DOHH2 (cell line): ENCODE data around the gene KIR3DL2.
"Not testable (repeated sequence)": the region's sequence is repeated elsewhere in the genome, so short reads cannot be mapped to it uniquely, and the experiment has no call there.

ENCODE experiments used
- EZH2phosphoT487 ChIP-seq: fragments of 200-600 bp; sonication (generic); IDR thresholded peaks from 2 replicates; pipeline ENCODE4 v1.6.1; 2017; ENCODE audit warnings: borderline replicate concordance, mild to moderate bottlenecking, antibody characterized with exemption, low read length, moderate library complexity, mixed read lengths
- TF ChIP-seq, protein P1 (sequence below): fragments of 200-600 bp; sonication (generic); IDR thresholded peaks from one replicate; pipeline ENCODE4 v1.5.1; 2014; ENCODE audit warnings: antibody characterized with exemption, mild to moderate bottlenecking, low read depth, low read length; ENCODE audit not compliant: poor library complexity, severe bottlenecking

DNA sequence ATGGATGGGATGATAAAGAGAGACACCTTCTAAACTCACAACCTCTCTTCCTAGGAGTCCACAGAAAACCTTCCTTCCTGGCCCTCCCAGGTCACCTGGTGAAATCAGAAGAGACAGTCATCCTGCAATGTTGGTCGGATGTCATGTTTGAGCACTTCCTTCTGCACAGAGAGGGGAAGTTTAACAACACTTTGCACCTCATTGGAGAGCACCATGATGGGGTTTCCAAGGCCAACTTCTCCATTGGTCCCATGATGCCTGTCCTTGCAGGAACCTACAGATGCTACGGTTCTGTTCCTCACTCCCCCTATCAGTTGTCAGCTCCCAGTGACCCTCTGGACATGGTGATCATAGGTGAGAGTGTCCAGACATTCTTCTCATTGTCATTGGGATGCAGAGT lies 12.7 kb upstream of the KIR3DL2 start:
- TF ChIP-seq, protein P1, sequence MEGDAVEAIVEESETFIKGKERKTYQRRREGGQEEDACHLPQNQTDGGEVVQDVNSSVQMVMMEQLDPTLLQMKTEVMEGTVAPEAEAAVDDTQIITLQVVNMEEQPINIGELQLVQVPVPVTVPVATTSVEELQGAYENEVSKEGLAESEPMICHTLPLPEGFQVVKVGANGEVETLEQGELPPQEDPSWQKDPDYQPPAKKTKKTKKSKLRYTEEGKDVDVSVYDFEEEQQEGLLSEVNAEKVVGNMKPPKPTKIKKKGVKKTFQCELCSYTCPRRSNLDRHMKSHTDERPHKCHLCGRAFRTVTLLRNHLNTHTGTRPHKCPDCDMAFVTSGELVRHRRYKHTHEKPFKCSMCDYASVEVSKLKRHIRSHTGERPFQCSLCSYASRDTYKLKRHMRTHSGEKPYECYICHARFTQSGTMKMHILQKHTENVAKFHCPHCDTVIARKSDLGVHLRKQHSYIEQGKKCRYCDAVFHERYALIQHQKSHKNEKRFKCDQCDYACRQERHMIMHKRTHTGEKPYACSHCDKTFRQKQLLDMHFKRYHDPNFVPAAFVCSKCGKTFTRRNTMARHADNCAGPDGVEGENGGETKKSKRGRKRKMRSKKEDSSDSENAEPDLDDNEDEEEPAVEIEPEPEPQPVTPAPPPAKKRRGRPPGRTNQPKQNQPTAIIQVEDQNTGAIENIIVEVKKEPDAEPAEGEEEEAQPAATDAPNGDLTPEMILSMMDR: not testable (repeated sequence)
- not testable (repeated sequence) for TF ChIP-seq EZH2phosphoT487
